ACC112 (cell line): ENCODE measurements around the gene TMEM37.

Experiments
- H2AFZ ChIP-seq: fragments of 200-600 bp; sonication (generic); one replicate; pipeline ENCODE4 v1.6.0; 2017; ENCODE audit warnings: antibody characterized with exemption, low read length; ENCODE audit not compliant: unreplicated experiment
- H3K27ac ChIP-seq: fragments of 200-600 bp; sonication (generic); 2 replicates; pipeline ENCODE4 v1.5.1; 2014; ENCODE audit warnings: low read depth, mild to moderate bottlenecking, antibody characterized with exemption, low read length, moderate library complexity
- H3K27me3 ChIP-seq: fragments of 200-600 bp; sonication (generic); 2 replicates; pipeline ENCODE4 v1.6.1; 2014; ENCODE audit warnings: mild to moderate bottlenecking, antibody characterized with exemption, low read length, moderate library complexity, mixed read lengths; ENCODE audit not compliant: insufficient read depth
- H3K36me3 ChIP-seq: fragments of 200-600 bp; sonication (generic); 2 replicates; pipeline ENCODE4 v1.6.1; 2016; ENCODE audit warnings: mild to moderate bottlenecking, antibody characterized with exemption, low read length, moderate library complexity, mixed read lengths; ENCODE audit not compliant: insufficient read depth
- H3K4me1 ChIP-seq: fragments of 200-600 bp; sonication (generic); one replicate; pipeline ENCODE4 v1.6.1; 2016; ENCODE audit warnings: low read length, mixed read lengths; ENCODE audit not compliant: insufficient read depth, unreplicated experiment, control insufficient read depth
- H3K4me3 ChIP-seq: fragments of 200-600 bp; sonication (generic); 2 replicates; pipeline ENCODE4 v1.5.1; 2014; ENCODE audit warnings: mild to moderate bottlenecking, low read depth, low read length
- H3K79me2 ChIP-seq: fragments of 200-600 bp; sonication (generic); one replicate; pipeline ENCODE4 v1.6.0; 2016; ENCODE audit warnings: low read length; ENCODE audit not compliant: control insufficient read depth, unreplicated experiment, insufficient read depth

Gene TMEM37

DNA sequence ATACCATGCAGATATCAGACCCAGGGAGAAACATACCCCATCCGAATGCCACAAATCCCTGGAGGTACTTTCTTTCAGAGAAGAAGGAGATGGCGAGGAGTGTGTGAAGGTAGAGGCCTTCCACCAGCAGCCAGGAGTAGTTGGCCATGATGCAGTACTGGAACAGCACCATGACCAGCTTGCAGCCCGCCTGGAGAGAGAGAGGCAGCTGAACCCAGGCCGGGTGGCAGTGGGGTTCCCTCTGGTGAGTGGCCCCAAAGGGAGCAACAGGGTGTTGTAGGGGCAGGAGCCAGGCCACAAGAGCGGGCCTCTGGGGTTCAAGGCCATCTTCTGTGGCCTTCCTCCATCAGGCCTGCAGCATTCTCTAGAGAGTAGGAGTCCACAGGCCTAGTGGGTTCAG is 30.2 kb downstream of the TMEM37 start:
- H3K79me2 ChIP-seq = no peaks in the 10 kb centered on the region
- H3K36me3 ChIP-seq = no peaks in the 10 kb centered on the region
- H2AFZ ChIP-seq = no peak overlapping the region
- H3K4me1 ChIP-seq = no peaks in the 10 kb centered on the region
- H3K27ac ChIP-seq = no peak overlapping the region
- H3K27me3 ChIP-seq = peaks cover 13% of the 10 kb centered on the region; the same call in 1 of the 2 replicates
- no peak overlapping the region for H3K4me3 ChIP-seq

DNA sequence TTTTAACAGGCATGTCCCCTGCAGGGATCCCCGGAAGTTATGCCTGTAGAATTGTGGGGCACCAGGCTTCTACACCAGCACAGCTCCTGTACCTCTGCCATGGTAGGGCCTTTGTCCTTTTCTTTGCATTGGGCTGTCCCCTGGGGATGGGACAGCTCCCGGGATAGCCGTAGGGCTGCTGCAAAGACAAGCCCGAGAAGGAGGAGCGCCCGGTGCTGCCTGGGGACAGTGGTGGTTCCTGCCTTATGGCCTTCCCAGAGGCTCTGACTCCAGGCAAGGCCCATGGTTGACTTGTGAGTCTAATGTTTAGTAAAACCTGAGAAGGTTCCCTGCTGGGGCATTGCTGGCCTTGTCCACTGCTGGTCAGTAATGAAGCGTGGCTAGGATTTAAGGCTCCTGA is 30.9 kb downstream of the TMEM37 start:
- H3K36me3 ChIP-seq = no peaks in the 10 kb centered on the region
- H3K4me3 ChIP-seq = no peak overlapping the region
- no peak overlapping the region for H3K27ac ChIP-seq
- H3K4me1 ChIP-seq = no peaks in the 10 kb centered on the region
- no peaks in the 10 kb centered on the region for H3K79me2 ChIP-seq
- no peak overlapping the region for H2AFZ ChIP-seq
- peaks cover 13% of the 10 kb centered on the region; the same call in 1 of the 2 replicates for H3K27me3 ChIP-seq

DNA sequence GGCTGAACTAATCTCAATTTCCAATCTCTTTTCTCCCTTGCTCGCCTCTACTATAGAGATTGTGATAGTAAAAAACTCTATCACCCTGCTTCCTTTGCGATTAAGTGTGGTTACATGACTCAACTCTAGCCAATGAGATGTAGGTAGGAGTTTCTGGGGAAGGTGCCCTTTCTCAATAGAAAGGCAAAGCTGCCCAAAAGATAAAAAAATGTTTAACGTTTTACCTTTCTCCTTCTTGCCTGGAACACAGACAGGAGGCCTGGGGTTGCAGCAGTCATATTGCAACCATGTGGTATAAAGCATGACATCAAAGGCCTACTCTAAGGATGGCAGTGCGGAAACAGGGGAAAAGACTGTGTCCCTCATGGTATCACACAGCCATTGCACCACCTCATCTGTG is 31.5 kb downstream of the TMEM37 start:
- Histone ChIP-seq H2AFZ (no peak overlapping the region), H3K27me3 (peaks cover 13% of the 10 kb centered on the region; the same call in 1 of the 2 replicates), H3K79me2 (no peaks in the 10 kb centered on the region), H3K4me1 (no peaks in the 10 kb centered on the region), H3K36me3 (no peaks in the 10 kb centered on the region), H3K4me3 (no peak overlapping the region), H3K27ac (no peak overlapping the region)

DNA sequence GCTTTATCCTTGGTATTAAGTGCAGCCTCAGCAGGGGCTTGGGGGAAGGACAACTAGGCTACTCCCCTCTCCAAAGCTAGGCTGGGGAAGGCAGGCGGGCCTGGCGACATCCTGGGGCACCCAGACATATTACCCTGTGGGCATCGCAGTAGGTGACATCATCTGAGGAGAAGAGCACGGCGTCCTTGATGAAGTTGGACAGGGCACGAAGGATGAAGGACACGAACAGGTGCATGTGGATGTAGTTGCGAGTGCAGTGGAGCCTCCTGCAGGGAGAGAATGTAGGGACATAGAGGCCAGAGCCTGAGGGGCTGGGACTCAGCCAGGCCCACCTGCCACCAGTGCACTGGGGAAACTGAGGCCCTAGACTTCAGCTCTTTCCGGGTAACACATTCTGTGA is 32.3 kb downstream of the TMEM37 start:
- no peaks in the 10 kb centered on the region for H3K79me2 ChIP-seq
- H3K36me3 ChIP-seq = no peaks in the 10 kb centered on the region
- H3K4me3 ChIP-seq = no peak overlapping the region
- no peak overlapping the region for H3K27ac ChIP-seq
- H3K4me1 ChIP-seq = no peaks in the 10 kb centered on the region
- peaks cover 11% of the 10 kb centered on the region; the same call in 1 of the 2 replicates for H3K27me3 ChIP-seq
- no peak overlapping the region for H2AFZ ChIP-seq

DNA sequence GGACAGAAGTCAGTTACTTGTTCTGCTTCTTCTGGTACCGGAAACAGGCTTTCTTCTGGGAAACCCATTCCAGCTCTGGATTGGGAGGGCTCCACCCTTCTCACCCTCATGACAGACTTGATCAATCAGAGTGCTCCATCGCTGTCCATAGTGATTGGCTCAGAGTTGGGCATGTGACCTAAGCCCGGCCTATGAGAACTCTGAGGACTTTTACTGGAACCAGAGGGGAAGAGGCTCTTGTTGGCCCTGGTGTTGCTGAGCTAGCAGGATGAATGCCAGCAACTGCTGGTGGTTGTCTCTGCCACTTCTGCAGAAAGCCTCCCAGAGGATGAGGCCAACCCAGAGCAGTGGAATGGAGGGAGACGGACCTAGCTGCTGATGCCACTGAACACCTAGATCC is 33.3 kb downstream of the TMEM37 start:
- Histone ChIP-seq H3K36me3 (no peaks in the 10 kb centered on the region), H2AFZ (no peak overlapping the region), H3K4me1 (no peaks in the 10 kb centered on the region), H3K4me3 (no peak overlapping the region), H3K27me3 (peaks cover 6% of the 10 kb centered on the region; the same call in 1 of the 2 replicates), H3K27ac (no peak overlapping the region), H3K79me2 (no peaks in the 10 kb centered on the region)

DNA sequence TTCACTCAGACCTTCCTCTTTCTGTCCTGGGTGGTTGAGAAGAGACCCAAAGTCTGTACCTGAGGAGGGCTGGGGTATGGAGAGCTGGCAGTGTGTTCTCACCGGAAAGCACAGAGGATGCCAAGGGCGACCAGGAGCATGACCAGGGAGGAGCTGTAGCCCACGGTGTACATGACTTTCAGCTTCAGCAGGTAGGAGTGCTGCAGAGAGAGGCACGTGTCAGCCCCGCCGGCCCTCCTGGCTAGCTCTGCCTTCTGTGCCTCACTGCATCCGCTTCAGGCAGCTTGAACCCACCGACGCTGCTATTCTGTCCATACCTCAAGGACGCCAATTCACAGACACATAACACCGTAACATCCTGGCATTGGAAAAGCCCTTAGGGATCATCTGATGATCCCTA is 34.0 kb downstream of the TMEM37 start:
- Histone ChIP-seq H2AFZ (no peak overlapping the region), H3K27me3 (peaks cover 2% of the 10 kb centered on the region; the same call in 1 of the 2 replicates), H3K4me3 (no peak overlapping the region), H3K4me1 (no peaks in the 10 kb centered on the region), H3K79me2 (no peaks in the 10 kb centered on the region), H3K27ac (no peak overlapping the region), H3K36me3 (no peaks in the 10 kb centered on the region)

DNA sequence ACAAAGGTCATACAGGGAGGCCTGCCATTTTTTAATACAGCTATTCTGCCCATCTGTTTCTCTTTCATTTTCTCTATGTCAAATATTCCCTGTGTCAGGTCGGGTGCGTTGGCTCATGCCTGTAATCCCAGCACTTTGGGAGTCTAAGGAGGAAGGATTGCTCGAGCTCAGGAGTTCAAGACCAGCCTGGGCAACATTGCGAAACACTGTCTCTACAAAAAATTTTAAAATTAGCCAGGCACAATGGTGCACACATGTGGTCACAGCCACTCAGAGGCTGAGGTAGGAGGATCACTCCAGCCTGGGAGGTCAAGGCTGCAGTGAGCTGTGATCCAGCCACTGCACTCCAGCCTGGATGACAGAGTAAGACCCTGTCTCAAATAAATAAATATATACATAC is 34.7 kb downstream of the TMEM37 start:
- H3K27me3 ChIP-seq = no peaks in the 10 kb centered on the region
- H3K4me3 ChIP-seq = no peak overlapping the region
- H3K27ac ChIP-seq = no peak overlapping the region
- no peaks in the 10 kb centered on the region for H3K36me3 ChIP-seq
- no peak overlapping the region for H2AFZ ChIP-seq
- H3K79me2 ChIP-seq = no peaks in the 10 kb centered on the region
- no peaks in the 10 kb centered on the region for H3K4me1 ChIP-seq

DNA sequence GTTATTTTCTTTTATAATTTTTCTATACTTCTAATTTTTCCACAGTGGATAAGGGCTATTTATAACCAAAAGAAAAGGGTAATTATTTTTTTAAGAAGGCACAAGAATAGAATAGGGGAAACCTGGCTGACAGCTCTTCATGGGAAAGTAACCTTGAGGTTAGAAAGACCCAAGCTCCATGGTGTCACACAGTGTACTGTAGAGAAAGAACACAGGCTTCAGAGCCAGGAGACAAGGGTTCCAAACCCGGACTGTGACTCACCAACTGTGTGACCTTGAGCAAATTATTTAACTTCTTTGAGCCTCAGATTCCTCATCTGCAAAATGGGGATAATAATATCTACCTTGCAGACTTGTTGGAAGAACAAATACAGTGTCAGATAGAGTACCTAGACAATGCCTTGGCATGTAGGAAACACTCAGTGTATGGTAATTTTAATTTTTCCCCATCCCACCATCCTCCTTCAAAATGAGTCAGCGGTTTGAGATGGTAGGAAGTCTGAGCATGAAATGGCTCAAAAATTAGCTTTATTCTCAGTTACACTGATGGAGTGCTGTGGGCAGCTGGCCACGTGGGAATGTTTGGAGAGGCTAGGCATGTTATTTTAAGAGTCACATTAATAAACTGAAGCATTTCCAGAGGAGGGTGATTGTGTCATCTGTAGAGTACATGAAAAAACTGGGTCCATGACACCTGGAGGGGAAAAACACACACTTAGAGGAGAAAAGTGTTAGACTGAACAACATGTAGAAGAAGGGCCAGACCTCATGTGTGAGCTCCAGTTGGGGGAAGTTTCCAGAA is 36.7 kb downstream of the TMEM37 start:
- H3K27ac ChIP-seq = no peak overlapping the region
- H3K4me1 ChIP-seq = no peaks in the 10 kb centered on the region
- no peaks in the 10 kb centered on the region for H3K36me3 ChIP-seq
- H3K27me3 ChIP-seq = no peaks in the 10 kb centered on the region
- no peaks in the 10 kb centered on the region for H3K79me2 ChIP-seq
- no peak overlapping the region for H2AFZ ChIP-seq
- H3K4me3 ChIP-seq = no peak overlapping the region

DNA sequence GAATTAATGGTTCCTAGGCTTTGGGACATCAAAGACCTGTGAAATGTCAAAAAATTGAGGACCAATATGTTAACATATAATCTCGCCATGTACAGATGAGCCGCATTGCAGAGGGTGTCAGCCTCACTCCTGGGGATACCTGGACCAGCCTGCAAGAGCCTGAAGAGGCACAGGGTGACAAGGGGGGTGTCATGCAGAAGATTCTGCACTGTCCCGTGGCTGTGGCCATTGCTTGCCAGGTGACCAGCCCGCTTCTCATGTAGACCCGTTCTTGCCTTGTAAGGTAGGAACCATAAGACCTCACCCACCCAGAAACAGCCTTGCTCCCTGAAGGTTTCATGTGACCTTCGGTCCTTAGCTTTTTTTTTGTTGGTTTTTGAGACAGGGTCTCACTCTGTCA is 37.5 kb downstream of the TMEM37 start:
- Histone ChIP-seq H3K27ac (no peak overlapping the region), H3K36me3 (no peaks in the 10 kb centered on the region), H2AFZ (no peak overlapping the region), H3K79me2 (no peaks in the 10 kb centered on the region), H3K27me3 (no peaks in the 10 kb centered on the region), H3K4me1 (no peaks in the 10 kb centered on the region), H3K4me3 (no peak overlapping the region)

DNA sequence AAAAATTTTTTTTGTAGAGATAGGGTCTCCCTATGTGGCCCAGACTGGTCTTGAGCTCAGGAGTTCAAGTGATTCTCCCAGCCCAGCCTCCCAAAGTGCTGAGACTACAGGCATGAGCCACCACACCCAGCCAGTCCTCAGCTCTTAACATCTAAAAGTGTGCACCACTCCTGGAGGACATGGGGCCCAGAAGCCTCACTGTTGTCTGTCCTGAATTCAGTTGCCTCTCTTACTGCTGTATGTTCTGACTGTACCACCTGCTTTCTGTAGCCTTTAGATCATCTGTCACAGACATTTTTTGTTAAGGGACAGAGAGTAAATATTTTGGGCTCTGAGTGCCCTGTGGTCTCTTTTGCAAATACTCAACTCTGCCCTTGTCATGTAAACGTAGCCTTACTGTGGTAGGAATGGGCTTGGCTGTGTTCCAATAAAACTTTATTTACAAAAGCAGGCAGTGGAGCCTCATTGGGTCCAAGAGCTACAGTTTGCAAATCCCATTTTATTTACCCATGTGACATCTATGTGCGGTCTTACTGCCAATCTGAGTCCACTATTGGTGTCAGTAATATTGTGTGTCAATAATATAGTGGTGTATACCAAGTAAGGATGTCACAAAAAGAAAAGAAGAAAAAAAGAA is 38.1 kb downstream of the TMEM37 start:
- no peaks in the 10 kb centered on the region for H3K27me3 ChIP-seq
- no peaks in the 10 kb centered on the region for H3K79me2 ChIP-seq
- no peak overlapping the region for H2AFZ ChIP-seq
- H3K4me3 ChIP-seq = no peak overlapping the region
- H3K36me3 ChIP-seq = no peaks in the 10 kb centered on the region
- H3K4me1 ChIP-seq = no peaks in the 10 kb centered on the region
- no peak overlapping the region for H3K27ac ChIP-seq

DNA sequence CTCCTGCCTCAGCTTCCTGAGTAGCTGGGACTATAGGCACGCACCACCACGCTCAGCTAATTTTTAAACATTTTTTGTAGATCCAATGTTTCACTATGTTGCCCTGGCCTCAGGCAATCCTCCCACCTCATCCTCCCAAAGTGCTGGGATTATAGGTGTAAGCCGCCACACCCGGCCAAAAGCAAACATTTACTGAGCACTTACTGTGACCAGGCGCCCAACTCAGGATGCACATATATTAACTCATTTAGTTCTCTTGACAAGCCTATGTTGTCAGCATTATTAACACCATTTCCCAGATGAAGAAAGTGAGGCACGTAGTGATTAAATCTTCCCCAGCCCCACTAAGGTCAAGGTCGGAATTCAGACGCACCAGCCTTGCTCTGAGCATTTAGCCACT is 41.1 kb downstream of the TMEM37 start:
- no peaks in the 10 kb centered on the region for H3K79me2 ChIP-seq
- H3K4me3 ChIP-seq = no peak overlapping the region
- H3K27ac ChIP-seq = no peak overlapping the region
- H2AFZ ChIP-seq = no peak overlapping the region
- H3K27me3 ChIP-seq = no peaks in the 10 kb centered on the region
- H3K36me3 ChIP-seq = no peaks in the 10 kb centered on the region
- H3K4me1 ChIP-seq = no peaks in the 10 kb centered on the region
